ENCODE data around the gene MGRN1.

GRCh38 chr16:4693956-4694641, 69.5 kb downstream of the MGRN1 start:
- TF ChIP-seq EZH2 (IDR thresholded peaks at IDR 0.05; ENCODE audit: insufficient read depth, poor library complexity, severe bottlenecking): no peak
- no peak for TF ChIP-seq EZH2phosphoT487 (IDR thresholded peaks at IDR 0.05; ENCODE audit: insufficient read depth, low read depth)

All from GM23248 (cell line).